ENCODE results near the gene PRKCG.
A peak's percentile ranks its signal among the peaks of the same experiment; 100 is the strongest.
"Not testable (repeated sequence)": the region's sequence is repeated elsewhere in the genome, so short reads cannot be mapped to it uniquely, and the experiment has no call there.

The PRKCG gene

GRCh38 chr19:53881482-53882390 is at the start of gene PRKCG:
TSS of gene PRKCG (plus strand) at chr19:53882197. CDS start at chr19:53882495, 298 bp downstream.
- Histone ChIP-seq H3K4me3 (peak within 1 kb of the TSS in 4 of 7 experiments; percentile 9 to 17 (median 11)), H3K27ac (no peak within 1 kb of the TSS)

- H3K27ac ChIP-seq, H3K4me3 ChIP-seq: not testable (repeated sequence)
These were observed 49.1 kb upstream of the PRKCG start for GRCh38 chr19:53832861-53833260.

DNA sequence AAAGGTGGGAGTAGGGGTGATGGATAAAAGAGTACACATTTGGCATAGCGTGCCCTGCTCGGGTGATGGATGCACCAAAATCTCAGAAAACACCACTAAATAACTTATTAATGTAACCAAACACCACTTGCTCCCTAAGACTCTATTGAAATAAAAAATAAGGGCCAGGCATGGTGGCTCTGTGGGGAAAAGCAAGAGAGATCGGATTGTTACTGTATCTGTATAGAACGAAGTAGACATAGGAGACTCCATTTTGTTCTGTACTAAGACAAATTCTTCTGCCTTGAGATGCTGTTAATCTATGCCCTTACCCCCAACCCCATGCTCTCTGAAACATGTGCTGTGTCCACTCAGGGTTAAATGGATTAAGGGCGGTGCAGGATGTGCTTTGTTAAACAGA is 43.6 kb upstream of the PRKCG start:
- not testable (repeated sequence) for H3K27ac ChIP-seq, H3K4me3 ChIP-seq

DNA sequence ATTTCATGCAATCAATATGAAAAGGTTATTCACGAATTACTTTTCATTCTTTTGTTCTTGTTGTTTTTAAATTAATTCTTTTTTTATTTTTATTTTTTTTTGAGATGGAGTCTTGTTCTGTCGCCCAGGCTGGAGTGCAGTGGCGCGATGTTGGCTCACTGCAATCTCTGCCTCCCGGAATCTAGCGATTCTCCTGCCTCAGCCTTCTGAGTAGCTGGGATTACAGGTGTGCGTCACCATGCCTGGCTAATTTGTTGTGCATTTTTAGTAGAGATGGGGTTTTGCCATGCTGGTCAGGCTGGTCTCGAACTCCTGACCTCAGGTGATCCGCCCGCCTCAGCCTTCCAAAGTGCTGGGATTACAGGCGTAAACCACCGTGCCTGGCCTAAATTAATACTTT is 41.8 kb upstream of the PRKCG start:
- H3K4me3 ChIP-seq, H3K27ac ChIP-seq: not testable (repeated sequence)

- H3K4me3 ChIP-seq, result not testable (repeated sequence)
- peak overlapping the region in 1 of 21 experiments; percentile 30 for H3K27ac ChIP-seq
These were observed 41.1 kb upstream of the PRKCG start for GRCh38 chr19:53840914-53841313.

DNA sequence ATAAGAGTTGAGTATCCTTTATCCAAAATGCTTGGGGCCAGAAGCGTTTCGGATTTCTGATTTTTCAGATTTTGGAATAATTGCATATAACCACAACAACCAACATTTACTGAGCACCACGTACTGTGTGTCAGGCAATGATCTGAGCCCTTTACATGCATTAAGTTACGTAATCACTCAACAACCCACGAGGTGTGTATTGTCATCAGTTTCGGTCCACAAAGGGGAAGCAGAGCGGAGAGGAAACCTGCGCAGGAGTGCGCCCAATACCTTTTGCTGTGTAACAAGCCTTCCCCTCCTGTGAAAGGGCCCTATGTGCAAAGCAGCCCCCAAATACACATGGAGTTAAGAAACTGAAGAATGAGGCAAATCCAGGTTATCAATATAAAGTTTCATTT is 37.1 kb upstream of the PRKCG start:
- Histone ChIP-seq H3K4me3 (no peak overlapping the region), H3K27ac (no peak overlapping the region)

DNA sequence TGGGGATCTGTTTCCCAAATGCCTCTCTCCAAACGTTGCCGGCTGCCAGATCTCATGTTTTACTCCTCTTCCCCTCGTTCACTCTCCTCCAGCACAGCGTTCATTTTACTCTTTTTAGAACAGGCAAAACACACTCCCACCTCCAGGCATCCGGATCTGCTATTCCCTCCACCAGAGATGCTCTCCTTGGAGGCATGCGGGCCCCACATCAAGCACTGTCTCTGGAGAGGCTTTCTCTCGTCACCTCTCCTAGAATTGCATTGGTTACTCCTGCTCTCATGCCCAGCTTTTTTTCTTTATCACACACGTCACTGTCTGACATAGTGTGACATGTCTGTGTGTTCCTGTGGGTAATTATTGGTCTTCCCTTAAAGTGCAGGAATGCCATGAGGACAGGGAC is 34.4 kb upstream of the PRKCG start:
- Histone ChIP-seq H3K4me3 (no peak overlapping the region), H3K27ac (no peak overlapping the region)

GRCh38 chr19:53849237-53849676 is 32.7 kb upstream of the PRKCG start:
- Histone ChIP-seq H3K4me3 (no peak overlapping the region), H3K27ac (peak overlapping the region in 6 of 21 experiments; percentile 12 to 76 (median 50))

DNA sequence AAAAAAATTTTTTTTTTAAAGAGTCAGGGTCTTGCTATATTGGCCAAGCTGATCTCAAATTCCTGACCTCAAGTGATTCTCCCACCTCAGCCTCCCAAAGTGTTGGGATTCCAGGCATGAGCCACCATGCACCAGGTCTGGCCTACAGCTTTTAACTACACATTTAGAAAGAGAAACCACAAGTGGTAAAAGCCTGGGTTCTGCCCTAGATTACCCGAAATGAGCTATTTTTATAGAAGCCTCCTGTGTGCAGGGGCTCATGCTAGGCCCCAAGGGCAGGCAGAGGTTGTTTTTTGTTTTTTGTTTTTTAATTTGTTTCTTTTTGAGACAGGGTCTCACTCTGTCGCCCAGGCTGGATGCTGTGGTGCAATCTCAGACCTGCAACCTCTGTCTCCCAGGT is 28.3 kb upstream of the PRKCG start:
- Histone ChIP-seq H3K27ac (no peak overlapping the region), H3K4me3 (no peak overlapping the region)

GRCh38 chr19:53864308-53864836 is 17.6 kb upstream of the PRKCG start:
- no peak overlapping the region for H3K4me3 ChIP-seq

GRCh38 chr19:53865523-53865917 is 16.5 kb upstream of the PRKCG start:
- peak overlapping the region; percentile 41 to 95 (median 86) for H3K27ac ChIP-seq
- H3K4me3 ChIP-seq, result peak overlapping the region in 3 of 7 experiments; percentile 73 to 79 (median 73)

More at GRCh38 chr19:53864308-53864836, 17.6 kb upstream of the PRKCG start:
- H3K27ac ChIP-seq, result peak overlapping the region in 2 of 21 experiments; percentile 9 to 64

DNA sequence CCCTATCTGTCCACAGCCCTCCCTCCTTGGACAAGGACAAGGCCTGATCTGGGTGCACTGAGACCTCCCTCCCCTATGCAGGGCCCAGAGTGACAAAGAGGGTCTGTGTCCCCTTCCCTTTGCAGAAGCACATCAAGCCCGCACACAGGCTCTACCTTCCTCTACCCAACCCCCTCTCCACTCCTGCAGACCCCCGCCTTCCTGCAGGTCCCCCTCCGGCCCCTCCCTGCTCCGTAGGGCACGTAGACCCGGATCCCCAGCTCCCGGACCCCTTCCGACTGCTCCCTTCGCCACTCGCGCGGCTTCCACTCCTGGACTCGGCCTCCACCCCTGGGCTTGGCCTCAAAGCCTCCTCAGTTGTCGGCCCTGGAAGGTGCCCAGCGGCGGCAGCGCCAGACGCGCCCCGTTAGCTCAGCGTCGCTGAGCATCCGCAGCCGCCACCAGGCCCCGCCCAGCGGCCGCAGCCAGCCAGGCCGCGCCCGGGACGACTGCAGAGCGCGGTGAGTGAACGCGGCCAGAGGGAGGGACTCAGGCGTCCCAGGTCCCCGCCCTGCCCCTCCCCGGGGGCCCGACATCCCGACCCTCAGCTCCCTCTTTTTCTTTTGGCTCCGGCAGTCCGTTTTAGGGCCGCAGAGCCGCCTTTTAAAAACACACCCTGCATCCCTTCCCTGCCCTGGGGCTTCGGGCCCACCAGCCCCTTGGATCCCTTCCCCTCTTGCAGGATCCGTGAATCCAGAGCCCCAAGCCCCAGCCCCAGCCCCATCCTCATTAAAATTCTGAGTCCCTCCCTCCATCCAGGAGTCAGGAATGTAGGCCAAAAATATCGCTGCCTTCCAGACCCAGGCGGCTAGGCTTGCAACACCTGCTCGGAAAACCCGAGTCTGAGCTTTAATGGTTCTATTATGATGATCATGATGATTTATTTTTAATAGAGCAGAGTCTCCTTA is 15.8 kb upstream of the PRKCG start:
- peak overlapping the region; percentile 41 to 95 (median 86) for H3K27ac ChIP-seq
- H3K4me3 ChIP-seq, result peak overlapping the region; percentile 17 to 81 (median 73)

GRCh38 chr19:53866865-53867224 is 15.2 kb upstream of the PRKCG start:
- Histone ChIP-seq H3K4me3 (peak overlapping the region in 6 of 7 experiments; percentile 63 to 81 (median 73)), H3K27ac (peak overlapping the region; percentile 41 to 95 (median 86))

- peak within 1 kb of the TSS; percentile 66 to 95 (median 89) for H3K27ac ChIP-seq
- peak within 1 kb of the TSS; percentile 61 to 81 (median 73) for H3K4me3 ChIP-seq
These were observed 14.5 kb upstream of the PRKCG start, which contains the start of gene MYADM for GRCh38 chr19:53867225-53868090. TSS of gene MYADM (plus strand) at chr19:53867883. CDS start at chr19:53873530, 5,647 bp downstream.

GRCh38 chr19:53868091-53868891 is 13.7 kb upstream of the PRKCG start:
- H3K4me3 ChIP-seq, result peak overlapping the region; percentile 61 to 81 (median 73)
- H3K27ac ChIP-seq, result peak overlapping the region; percentile 61 to 95 (median 88)

DNA sequence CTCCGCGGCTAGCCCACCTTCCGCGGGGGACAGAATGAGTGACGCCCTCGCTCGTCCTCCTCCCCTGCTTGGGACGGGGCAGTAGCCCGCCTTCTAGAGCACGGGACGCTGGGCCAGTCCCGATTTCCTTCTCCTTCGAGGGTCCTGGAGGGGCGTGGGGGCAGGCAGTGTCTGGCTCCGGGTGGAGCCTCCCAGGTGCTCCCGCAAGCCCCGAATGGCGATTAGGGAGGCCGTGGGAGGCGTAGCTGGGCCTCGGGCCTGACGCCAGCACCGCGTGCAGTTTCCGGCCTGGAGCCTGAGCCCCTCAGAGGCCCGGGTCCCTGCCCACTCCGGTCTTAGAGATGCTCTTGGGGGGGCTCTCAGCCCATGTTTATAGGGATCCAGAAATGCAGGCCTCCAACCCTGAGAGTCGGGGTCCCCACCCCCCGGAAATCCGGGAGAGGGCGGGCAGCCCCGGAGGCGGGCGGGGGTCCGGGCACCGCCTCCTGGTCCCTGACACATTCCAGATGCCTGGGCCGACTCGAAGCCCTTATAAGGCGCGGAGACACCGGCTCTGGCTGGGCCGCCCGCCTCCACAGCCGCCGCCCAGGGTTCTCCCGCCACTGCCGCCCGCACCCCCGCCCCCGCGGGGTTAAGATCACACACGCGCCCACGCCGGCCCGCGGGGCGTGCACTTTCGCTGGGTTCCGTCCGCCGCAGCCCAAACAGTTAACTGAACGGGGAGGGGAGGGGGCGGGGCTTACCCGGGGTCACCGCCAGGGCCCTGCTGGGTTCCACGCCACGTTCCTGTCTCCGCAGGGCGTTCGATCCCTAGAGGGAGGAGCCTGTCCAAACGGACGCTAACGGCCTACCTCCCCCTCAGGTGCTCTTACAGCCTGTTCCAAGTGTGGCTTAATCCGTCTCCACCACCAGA is 12.8 kb upstream of the PRKCG start:
- H3K27ac ChIP-seq, result peak overlapping the region; percentile 61 to 95 (median 88)
- peak overlapping the region; percentile 61 to 81 (median 73) for H3K4me3 ChIP-seq

All from skin epidermis (tissue), 12 donors.